Neural cell (in vitro differentiated cells): ENCODE data around the gene SLC25A30.

Source experiments
- MXI1 ChIP-seq: fragments of 450-650 bp; conservative IDR thresholded peaks from 2 replicates; pipeline ENCODE4 v1.6.1; 2014; ENCODE audit warnings: antibody characterized with exemption, mild to moderate bottlenecking; ENCODE audit not compliant: poor library complexity, severe bottlenecking
- POLR2AphosphoS5 ChIP-seq: IDR thresholded peaks from 2 replicates; pipeline ENCODE4 v1.6.1; 2012
- TAF1 ChIP-seq: IDR thresholded peaks from 2 replicates; pipeline ENCODE4 v1.6.1; 2012; ENCODE audit warnings: low read depth
- TF ChIP-seq, protein P1 (sequence below): fragments of 450-650 bp; IDR thresholded peaks from 2 replicates; pipeline ENCODE4 v1.5.1; 2014; ENCODE audit warnings: antibody characterized with exemption, mild to moderate bottlenecking, moderate library complexity; ENCODE audit not compliant: poor library complexity, severe bottlenecking

DNA sequence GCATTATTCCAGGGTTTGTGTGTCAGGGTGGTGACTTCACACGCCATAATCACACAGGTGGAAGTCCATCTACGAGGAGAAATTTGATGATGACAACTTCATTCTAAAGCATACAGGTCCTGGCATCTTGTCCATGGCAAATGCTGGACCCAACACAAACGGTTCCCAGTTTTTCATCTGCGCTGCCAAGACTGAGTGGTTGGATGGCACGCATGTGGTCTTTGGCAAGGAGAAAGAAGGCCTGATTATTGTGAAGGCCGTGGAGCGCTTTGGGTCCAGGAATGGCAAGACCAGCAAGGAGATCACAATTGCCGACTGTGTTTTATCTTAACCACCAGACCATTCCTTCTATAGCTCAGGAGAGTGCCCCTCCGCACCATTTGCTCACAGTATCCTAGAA is 18.2 kb upstream of the SLC25A30 start:
- TF ChIP-seq, protein P1, sequence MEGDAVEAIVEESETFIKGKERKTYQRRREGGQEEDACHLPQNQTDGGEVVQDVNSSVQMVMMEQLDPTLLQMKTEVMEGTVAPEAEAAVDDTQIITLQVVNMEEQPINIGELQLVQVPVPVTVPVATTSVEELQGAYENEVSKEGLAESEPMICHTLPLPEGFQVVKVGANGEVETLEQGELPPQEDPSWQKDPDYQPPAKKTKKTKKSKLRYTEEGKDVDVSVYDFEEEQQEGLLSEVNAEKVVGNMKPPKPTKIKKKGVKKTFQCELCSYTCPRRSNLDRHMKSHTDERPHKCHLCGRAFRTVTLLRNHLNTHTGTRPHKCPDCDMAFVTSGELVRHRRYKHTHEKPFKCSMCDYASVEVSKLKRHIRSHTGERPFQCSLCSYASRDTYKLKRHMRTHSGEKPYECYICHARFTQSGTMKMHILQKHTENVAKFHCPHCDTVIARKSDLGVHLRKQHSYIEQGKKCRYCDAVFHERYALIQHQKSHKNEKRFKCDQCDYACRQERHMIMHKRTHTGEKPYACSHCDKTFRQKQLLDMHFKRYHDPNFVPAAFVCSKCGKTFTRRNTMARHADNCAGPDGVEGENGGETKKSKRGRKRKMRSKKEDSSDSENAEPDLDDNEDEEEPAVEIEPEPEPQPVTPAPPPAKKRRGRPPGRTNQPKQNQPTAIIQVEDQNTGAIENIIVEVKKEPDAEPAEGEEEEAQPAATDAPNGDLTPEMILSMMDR = no peak
- TF ChIP-seq MXI1 (no peak), TAF1 (no peak), POLR2AphosphoS5 (no peak)
